Measurements from ENCODE around the gene SLC18A2.

The SLC18A2 gene

GRCh38 chr10:117253908-117254307, 13.0 kb downstream of the SLC18A2 start:
- Mint-ChIP-seq H3K27me3 (peaks cover 6% of the 10 kb centered on the region), H3K36me3 (no peaks in the 10 kb centered on the region), H3K4me3 (no peak overlapping the region), H3K4me1 (no peaks in the 10 kb centered on the region), H3K27ac (no peak overlapping the region), H3K9me3 (no peaks in the 10 kb centered on the region)

- Mint-ChIP-seq H3K27ac (no peak overlapping the region), H3K9me3 (no peaks in the 10 kb centered on the region), H3K4me3 (no peak overlapping the region), H3K36me3 (no peaks in the 10 kb centered on the region), H3K4me1 (peaks cover under 1% of the 10 kb centered on the region), H3K27me3 (peaks cover 6% of the 10 kb centered on the region)
Measured at GRCh38 chr10:117254338-117254737, 13.4 kb downstream of the SLC18A2 start.

GRCh38 chr10:117254774-117255735, 14.1 kb downstream of the SLC18A2 start:
- Mint-ChIP-seq H3K9me3 (no peaks in the 10 kb centered on the region), H3K36me3 (no peaks in the 10 kb centered on the region), H3K4me1 (peaks cover 8% of the 10 kb centered on the region), H3K27me3 (peaks cover 4% of the 10 kb centered on the region), H3K4me3 (no peak overlapping the region), H3K27ac (no peak overlapping the region)

GRCh38 chr10:117255835-117256460, 15.0 kb downstream of the SLC18A2 start:
- Mint-ChIP-seq H3K27me3 (peaks cover 8% of the 10 kb centered on the region), H3K4me3 (no peak overlapping the region), H3K36me3 (no peaks in the 10 kb centered on the region), H3K9me3 (no peaks in the 10 kb centered on the region), H3K4me1 (peaks cover 10% of the 10 kb centered on the region), H3K27ac (no peak overlapping the region)

GRCh38 chr10:117256910-117257309, 16.0 kb downstream of the SLC18A2 start:
- no peaks in the 10 kb centered on the region for H3K36me3 Mint-ChIP-seq
- peaks cover 10% of the 10 kb centered on the region for H3K4me1 Mint-ChIP-seq
- H3K9me3 Mint-ChIP-seq, result no peaks in the 10 kb centered on the region
- H3K4me3 Mint-ChIP-seq, result no peak overlapping the region
- H3K27ac Mint-ChIP-seq, result no peak overlapping the region
- peaks cover 11% of the 10 kb centered on the region for H3K27me3 Mint-ChIP-seq

- Mint-ChIP-seq H3K36me3 (no peaks in the 10 kb centered on the region), H3K4me3 (no peak overlapping the region), H3K27ac (no peak overlapping the region), H3K27me3 (peaks cover 13% of the 10 kb centered on the region), H3K9me3 (no peaks in the 10 kb centered on the region), H3K4me1 (peaks cover 10% of the 10 kb centered on the region)
Measured at GRCh38 chr10:117257721-117258120, 16.8 kb downstream of the SLC18A2 start.

GRCh38 chr10:117259279-117259678, 18.4 kb downstream of the SLC18A2 start:
- H3K36me3 Mint-ChIP-seq, result no peaks in the 10 kb centered on the region
- peaks cover 10% of the 10 kb centered on the region for H3K4me1 Mint-ChIP-seq
- H3K27ac Mint-ChIP-seq, result no peak overlapping the region
- no peak overlapping the region for H3K4me3 Mint-ChIP-seq
- H3K9me3 Mint-ChIP-seq, result no peaks in the 10 kb centered on the region
- H3K27me3 Mint-ChIP-seq, result peaks cover 16% of the 10 kb centered on the region

GRCh38 chr10:117260084-117260483, 19.2 kb downstream of the SLC18A2 start:
- Mint-ChIP-seq H3K4me3 (no peak overlapping the region), H3K27ac (no peak overlapping the region), H3K4me1 (peaks cover 10% of the 10 kb centered on the region), H3K9me3 (no peaks in the 10 kb centered on the region), H3K27me3 (peaks cover 17% of the 10 kb centered on the region), H3K36me3 (no peaks in the 10 kb centered on the region)

- Mint-ChIP-seq H3K27me3 (peaks cover 20% of the 10 kb centered on the region), H3K4me3 (no peak overlapping the region), H3K4me1 (peaks cover 10% of the 10 kb centered on the region), H3K9me3 (no peaks in the 10 kb centered on the region), H3K36me3 (no peaks in the 10 kb centered on the region), H3K27ac (no peak overlapping the region)
Measured at GRCh38 chr10:117261501-117261900, 20.6 kb downstream of the SLC18A2 start.

GRCh38 chr10:117262291-117262902, 21.5 kb downstream of the SLC18A2 start:
- Mint-ChIP-seq H3K27me3 (peaks cover 20% of the 10 kb centered on the region), H3K4me1 (peaks cover 10% of the 10 kb centered on the region), H3K4me3 (no peak overlapping the region), H3K9me3 (no peaks in the 10 kb centered on the region), H3K27ac (no peak overlapping the region), H3K36me3 (no peaks in the 10 kb centered on the region)

GRCh38 chr10:117262903-117263293, 22.0 kb downstream of the SLC18A2 start:
- Mint-ChIP-seq H3K4me1 (peaks cover 10% of the 10 kb centered on the region), H3K9me3 (no peaks in the 10 kb centered on the region), H3K27me3 (peaks cover 20% of the 10 kb centered on the region), H3K27ac (no peak overlapping the region), H3K36me3 (no peaks in the 10 kb centered on the region), H3K4me3 (no peak overlapping the region)

GRCh38 chr10:117264782-117265181, 23.9 kb downstream of the SLC18A2 start:
- no peak overlapping the region for H3K4me3 Mint-ChIP-seq
- no peak overlapping the region for H3K27ac Mint-ChIP-seq
- H3K36me3 Mint-ChIP-seq, result no peaks in the 10 kb centered on the region
- no peaks in the 10 kb centered on the region for H3K9me3 Mint-ChIP-seq
- peaks cover 5% of the 10 kb centered on the region for H3K4me1 Mint-ChIP-seq
- peaks cover 18% of the 10 kb centered on the region for H3K27me3 Mint-ChIP-seq

GRCh38 chr10:117266400-117266799, 25.5 kb downstream of the SLC18A2 start:
- no peaks in the 10 kb centered on the region for H3K4me1 Mint-ChIP-seq
- H3K4me3 Mint-ChIP-seq, result no peak overlapping the region
- peaks cover 12% of the 10 kb centered on the region for H3K27me3 Mint-ChIP-seq
- no peaks in the 10 kb centered on the region for H3K9me3 Mint-ChIP-seq
- H3K27ac Mint-ChIP-seq, result no peak overlapping the region
- no peaks in the 10 kb centered on the region for H3K36me3 Mint-ChIP-seq

GRCh38 chr10:117266812-117267211, 25.9 kb downstream of the SLC18A2 start:
- Mint-ChIP-seq H3K27ac (no peak overlapping the region), H3K27me3 (peaks cover 10% of the 10 kb centered on the region), H3K4me3 (no peak overlapping the region), H3K4me1 (no peaks in the 10 kb centered on the region), H3K36me3 (no peaks in the 10 kb centered on the region), H3K9me3 (no peaks in the 10 kb centered on the region)

GRCh38 chr10:117268258-117268657, 27.3 kb downstream of the SLC18A2 start:
- H3K27me3 Mint-ChIP-seq, result peaks cover 5% of the 10 kb centered on the region
- no peaks in the 10 kb centered on the region for H3K4me1 Mint-ChIP-seq
- H3K4me3 Mint-ChIP-seq, result no peak overlapping the region
- H3K27ac Mint-ChIP-seq, result no peak overlapping the region
- H3K36me3 Mint-ChIP-seq, result no peaks in the 10 kb centered on the region
- no peaks in the 10 kb centered on the region for H3K9me3 Mint-ChIP-seq

GRCh38 chr10:117268907-117269306, 28.0 kb downstream of the SLC18A2 start:
- no peaks in the 10 kb centered on the region for H3K9me3 Mint-ChIP-seq
- no peaks in the 10 kb centered on the region for H3K4me1 Mint-ChIP-seq
- no peak overlapping the region for H3K27ac Mint-ChIP-seq
- H3K27me3 Mint-ChIP-seq, result peaks cover 5% of the 10 kb centered on the region
- H3K4me3 Mint-ChIP-seq, result no peak overlapping the region
- no peaks in the 10 kb centered on the region for H3K36me3 Mint-ChIP-seq
